Raji (cell line): ENCODE data around the gene CYP21A2.
"Not testable (repeated sequence)": the region's sequence is repeated elsewhere in the genome, so short reads cannot be mapped to it uniquely, and the experiment has no call there.

ENCODE experiments used
- POLR2A ChIP-seq: IDR thresholded peaks from 2 replicates; pipeline ENCODE4 v1.6.1; 2011; ENCODE audit warnings: low read depth, low read length, control low read depth; ENCODE audit not compliant: insufficient read depth

The CYP21A2 gene

DNA sequence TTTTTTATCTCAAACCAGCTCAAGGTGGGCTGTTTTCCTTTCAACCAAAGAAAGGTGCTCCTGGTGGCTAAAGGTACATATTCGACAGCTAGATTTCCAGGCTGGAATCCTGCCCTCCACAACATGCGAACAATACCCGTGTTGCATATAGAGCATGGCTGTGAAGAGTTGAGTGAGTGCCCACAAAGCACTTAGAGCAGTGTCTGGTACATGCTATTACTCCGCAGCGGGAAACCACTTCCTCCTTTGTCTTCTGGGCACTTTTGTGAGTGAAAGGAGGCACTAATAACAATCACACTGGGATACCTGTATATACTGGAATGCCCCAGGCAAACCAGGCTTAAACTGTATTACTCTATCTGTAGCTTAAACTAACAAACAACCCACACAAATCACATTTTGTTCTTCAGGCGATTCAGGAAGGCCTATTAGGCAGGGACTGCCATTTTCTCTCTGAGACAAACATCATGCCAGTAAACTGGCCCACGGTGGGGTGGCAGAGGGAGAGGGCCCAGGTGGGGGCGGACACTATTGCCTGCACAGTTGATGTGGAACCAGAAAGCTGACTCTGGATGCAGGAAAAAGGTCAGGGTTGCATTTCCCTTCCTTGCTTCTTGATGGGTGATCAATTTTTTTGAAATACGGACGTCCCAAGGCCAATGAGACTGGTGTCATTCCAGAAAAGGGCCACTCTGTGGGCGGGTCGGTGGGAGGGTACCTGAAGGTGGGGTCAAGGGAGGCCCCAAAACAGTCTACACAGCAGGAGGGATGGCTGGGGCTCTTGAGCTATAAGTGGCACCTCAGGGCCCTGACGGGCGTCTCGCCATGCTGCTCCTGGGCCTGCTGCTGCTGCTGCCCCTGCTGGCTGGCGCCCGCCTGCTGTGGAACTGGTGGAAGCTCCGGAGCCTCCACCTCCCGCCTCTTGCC lies at the start of gene CYP21A2:
CYP21A2 (plus strand) TSS at position 818 of the 927 bp plus-strand sequence; CDS start at position 826, 8 bp downstream.
- TF ChIP-seq POLR2A = not testable (repeated sequence)

DNA sequence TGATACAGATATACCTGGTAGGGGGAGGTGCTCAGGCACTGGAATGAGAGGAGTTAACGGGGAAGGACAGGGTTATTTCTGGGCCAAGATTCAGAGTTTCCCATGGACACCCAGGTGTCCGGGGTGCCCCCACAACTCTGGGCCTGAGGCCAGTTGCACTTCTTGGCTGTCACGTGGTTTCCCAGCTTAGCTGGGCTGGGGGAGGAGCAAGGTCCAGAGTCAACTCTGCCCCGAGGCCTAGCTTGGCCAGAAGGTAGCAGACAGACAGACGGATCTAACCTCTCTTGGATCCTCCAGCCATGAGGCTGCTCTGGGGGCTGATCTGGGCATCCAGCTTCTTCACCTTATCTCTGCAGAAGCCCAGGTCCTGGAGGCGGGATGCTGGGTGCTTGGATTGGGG lies 23.7 kb upstream of the CYP21A2 start, which contains the start of gene C4B:
C4B (plus strand) TSS at position 249 of the 400 bp plus-strand sequence; CDS start at position 300, 51 bp downstream.
- TF ChIP-seq POLR2A = not testable (repeated sequence)

DNA sequence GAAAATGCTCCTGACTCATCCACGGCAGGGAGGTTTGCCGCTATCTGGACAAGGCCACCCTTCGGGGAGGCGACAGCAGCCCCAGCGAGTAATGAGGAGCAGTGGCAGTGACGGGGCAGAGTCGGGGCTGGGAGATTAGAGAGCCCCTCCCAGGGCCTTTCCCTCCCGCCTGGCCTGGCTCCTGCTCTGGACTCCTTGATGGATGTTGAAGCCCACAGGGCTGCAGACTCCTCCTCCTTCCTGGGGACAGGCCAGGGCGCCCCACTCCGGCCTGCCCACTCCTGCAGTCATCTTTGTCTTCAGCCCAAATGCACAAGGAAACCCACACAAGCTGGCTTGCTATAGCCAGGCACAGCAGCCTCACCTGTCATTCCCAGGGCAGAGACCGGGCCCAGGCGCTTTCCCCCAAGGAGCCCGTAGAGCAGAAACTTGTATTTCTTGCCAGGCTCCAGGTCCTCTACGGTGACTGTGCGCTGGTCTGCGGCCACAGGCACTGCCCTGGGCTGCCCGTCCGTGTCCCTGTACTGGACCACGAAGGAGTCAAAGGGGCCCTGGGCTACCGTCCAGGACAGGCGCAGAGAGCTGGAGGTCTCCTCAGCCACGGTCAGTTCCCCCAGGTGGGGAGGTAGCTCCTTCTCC lies 7.7 kb downstream of the CYP21A2 start:
- no peak for TF ChIP-seq POLR2A

DNA sequence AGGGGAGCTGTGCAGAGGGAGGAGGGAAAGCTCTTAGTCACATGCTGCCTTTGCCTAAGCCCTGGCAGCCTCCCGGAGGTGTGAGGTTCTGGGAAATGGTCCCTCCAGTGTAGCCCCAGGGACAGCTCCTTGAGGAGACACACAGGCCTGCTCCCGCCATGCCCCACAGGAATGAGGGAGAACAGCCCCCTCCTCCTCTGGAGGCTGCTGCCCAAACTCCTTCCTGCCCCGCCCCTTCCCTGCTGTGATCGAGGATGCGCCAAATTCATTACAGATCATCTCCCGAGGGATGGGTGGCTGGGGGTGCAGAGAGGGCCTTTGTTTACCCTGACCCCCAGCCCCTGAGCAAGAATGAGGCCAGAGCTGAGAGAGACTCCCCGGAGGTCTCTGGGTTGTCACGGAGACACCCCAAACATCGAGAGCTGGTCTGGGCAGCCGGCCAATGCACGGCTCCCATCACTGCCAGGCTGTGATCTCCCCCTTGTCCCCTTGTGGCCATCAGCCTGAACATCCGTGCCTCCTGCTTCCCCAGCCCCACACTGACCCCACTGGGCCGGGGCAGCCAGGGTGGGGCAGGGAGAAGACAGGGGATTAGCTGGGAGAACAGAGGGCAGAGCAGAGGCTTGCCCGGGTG lies 8.4 kb downstream of the CYP21A2 start:
- TF ChIP-seq POLR2A = no peak

DNA sequence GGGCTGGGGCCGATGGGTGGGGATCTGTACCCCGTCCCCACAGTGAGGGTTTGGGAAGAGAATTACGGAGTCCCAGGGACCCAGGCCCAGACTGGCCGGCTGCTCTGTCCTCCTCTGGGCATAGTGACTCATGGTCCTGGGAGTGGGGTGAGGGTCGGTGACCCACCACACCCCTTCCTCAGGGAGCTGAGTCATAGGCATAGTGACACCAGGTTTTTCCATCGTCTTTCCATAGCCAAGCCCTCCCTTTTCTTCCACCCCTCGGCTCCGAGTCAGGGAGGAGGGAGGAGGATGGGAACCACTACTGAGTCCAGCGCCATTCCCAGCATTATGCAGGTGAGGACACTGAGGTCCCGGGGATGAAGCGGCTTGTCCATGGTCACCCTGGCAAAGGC lies 8.9 kb downstream of the CYP21A2 start:
- TF ChIP-seq POLR2A = no peak

DNA sequence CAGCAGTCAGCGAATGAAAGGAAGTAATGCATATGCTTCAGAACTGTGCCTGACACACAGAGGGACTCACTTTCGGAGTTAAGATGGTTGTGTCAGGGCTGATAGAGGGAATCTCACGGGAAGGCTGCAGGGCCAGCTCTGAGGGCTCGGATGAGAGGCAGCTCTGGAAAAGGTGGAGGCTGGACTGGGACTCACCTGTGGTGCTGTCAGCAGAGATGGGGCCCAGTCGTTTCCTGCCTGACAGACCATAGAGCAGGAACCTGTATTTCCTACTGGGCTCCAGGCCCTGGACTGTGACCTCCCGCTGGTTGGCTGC lies 9.3 kb downstream of the CYP21A2 start:
- no peak for TF ChIP-seq POLR2A

DNA sequence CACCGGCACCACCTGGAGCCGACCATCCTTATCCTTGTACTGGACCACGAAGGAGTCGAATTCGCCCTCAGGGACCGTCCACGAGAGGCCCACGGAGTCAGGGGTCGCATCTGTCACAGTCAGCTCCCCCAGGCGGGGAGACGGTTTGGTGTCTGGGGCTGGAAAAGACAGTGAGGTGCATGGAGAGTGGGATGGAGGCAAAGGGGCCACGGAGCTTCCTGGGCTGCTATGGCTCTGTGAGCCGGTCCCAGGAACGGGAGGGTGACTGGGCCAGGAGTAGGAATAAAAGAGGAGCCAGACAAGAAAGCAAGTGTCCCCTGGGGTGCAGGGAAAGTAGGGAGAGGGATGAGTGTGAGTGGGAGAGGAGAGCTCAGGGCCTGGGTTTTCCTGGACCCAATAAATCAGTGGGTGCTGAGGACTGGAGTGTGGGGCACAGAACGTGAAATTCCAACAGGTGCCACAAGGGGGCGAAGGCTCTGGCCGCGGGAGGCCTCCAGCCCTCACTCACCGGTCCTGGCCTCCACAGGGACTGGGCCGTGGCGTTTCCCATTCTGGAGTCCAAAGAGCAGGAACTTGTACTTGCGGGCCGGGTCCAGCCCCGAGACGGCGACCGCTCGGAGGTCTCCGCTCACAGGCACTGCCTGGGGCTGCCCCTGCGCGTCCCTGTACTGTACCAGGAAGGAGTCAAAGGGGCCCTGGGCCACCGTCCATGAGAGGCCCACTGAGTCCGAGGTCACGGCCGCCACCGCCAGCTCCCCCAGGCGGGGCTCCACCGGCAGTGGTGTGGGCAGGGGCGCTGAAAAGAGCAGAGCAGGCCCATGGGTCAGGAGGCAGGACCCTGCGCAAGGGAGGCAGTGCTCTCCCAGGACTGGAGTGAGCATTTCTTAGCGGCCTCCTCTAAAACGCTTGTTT lies 9.9 kb downstream of the CYP21A2 start:
- TF ChIP-seq POLR2A = no peak

DNA sequence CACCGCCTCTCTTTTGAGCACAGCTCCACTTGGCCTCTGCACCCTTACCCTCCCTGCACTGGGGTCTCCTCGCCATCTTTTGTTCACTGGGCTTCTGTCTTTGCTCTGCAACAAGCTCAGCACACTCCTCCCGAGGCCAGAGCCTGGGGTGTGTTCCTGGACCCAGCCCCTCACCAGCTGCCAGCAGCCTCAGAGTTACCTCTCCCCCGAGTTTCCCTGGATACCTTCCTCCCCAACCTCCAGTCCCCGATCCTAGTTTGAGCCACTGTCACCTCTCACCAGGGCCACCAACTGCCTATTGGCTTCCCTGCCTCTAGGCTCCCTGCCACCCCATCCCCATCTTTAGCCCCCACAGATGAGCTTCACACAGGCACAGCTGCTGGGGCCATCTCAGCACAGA lies 12.3 kb downstream of the CYP21A2 start:
- no peak for TF ChIP-seq POLR2A

DNA sequence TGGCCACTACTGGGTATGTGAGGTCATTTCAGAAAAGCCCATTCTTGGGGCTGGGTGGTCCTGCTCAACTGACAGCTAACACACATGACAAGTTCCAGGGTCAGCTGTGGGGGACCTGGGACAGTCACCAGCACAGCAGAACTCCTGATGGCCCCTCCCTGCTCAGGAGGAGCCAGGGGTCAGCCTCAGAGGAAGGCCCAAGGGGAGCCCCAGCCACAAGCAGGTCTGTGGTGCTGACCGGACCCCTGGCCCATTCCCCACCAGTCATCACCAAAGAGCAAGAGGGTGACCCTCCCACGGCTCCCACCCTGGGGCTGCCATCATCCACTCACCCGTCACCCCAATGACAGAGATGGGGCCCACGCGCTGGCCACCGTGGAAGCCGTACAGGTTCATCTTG lies 18.0 kb downstream of the CYP21A2 start:
- TF ChIP-seq POLR2A = no peak

DNA sequence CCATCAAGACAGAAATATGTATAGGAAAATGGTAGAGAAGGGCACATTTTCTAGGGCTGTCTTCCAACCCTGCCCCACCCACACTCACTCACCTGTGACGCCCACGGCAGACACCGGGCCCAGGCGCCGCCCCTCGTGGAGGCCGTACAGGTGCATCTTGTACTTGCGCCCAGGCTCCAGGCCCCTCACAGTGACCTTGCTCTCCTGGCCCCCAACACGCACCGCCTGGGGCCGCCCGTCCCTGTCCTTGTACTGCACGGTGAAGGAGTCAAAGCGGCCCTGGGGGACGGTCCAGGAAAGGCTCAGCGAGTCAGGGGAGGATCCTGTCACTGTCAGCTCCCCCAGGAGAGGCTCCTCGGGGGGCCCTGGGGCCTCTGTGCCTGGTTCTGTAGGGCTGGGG lies 19.8 kb downstream of the CYP21A2 start:
- no peak for TF ChIP-seq POLR2A

DNA sequence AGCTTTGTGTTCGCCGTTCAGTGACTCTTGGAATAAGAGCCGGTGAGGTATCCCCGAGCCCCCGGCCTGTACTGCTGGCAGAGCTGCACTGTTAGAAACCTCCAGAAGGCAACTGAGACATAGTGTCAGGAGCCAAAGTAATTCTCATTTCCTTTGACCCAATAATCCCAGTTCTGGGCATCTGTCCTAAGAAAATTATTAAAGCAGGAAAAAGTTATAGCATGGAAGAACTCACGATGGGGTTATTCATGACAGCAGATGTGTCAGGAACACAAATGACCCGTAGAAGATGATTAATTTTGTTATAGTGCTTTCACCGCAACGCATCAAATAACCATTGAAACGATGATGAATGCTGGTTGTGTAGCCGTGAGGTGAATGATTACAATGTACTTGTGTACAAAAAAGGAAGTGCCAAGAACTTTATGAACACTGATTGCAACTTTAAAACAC lies 20.3 kb downstream of the CYP21A2 start:
- TF ChIP-seq POLR2A = no peak

DNA sequence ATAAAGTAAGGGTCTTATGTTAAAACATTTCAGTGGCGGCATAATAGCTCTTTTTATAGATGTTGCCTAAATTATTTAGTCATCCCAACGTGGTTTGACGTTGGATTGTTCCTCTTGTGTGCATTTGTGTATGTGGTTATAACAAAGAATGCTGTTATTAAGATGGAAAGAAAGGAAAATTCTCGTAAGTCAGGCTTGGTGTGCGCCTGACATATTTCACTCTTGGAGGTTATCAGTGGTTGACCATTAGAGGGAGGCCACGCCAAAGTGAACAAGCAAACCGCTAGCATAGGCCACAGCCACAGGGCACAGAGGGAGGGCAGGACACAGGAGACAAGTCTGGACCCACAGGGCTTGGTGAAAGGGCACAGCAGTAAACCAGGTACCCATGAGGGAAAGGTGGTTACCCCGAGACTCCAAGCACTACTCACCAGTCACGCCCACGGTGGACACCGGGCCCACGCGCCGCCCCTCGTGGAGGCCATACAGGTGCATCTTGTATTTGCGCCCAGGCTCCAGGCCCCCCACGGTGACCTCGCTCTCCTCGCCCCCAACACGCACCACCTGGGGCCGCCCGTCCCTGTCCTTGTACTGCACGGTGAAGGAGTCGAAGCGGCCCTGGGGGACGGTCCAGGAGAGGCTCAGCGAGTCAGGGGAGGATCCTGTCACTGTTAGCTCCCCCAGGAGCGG lies 22.9 kb downstream of the CYP21A2 start:
- TF ChIP-seq POLR2A = no peak

DNA sequence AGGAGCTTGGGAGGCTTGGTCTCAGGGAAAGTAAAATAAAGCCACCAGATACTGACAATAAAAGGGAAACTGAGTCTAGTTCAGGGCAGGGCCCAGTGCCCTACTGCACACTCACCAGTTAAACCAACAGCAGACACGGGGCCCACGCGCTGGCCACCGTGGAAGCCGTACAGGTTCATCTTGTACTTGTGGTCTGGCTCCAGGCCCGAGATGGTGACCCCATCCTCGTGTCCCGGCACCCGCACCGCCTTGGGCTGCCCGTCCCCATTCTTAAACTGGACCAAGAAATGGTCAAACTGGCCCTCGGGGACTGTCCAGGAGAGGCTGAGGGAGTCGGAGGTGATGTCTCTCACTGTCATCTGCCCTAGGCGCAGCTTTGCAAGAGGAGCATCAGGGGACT lies 26.5 kb downstream of the CYP21A2 start:
- no peak for TF ChIP-seq POLR2A

DNA sequence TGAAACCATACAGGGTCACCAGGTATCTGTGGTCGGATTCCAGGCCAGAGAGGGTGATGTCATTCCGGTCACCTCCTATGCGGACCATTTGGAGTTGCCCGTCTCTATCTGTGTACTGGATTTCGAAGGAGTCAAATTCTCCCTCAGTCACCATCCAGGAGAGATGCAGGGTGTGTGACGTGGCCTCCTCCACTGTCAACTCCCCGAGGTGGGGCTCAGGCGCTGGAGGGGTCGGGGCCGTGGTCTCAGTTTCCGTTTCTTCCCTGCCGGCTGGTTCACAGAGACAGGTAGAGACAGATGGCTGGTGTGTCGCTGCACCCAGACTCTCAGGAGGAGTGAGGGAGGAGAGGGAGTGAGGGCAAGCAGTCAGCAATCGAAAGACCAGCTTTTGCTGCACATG lies 30.7 kb downstream of the CYP21A2 start:
- no peak for TF ChIP-seq POLR2A
